ENCODE results near the gene NUP153.

- TF ChIP-seq POLR2A (IDR thresholded peaks at IDR 0.05) (no peak), POLR2AphosphoS5 (IDR thresholded peaks at IDR 0.05) (no peak), CTCF (IDR thresholded peaks at IDR 0.05) (no peak), EP300 (IDR thresholded peaks at IDR 0.05) (no peak)
Observed at GRCh38 chr6:17716221-17716620, 9.5 kb upstream of the NUP153 start.

Measured in sigmoid colon (tissue), 4 donors.